Heart left ventricle (tissue), 13 donors: Measurements from ENCODE around the gene OPRL1.
A peak's percentile ranks its signal among the peaks of the same experiment; 100 is the strongest.

ENCODE experiments used
- CTCF ChIP-seq, 12 donors: fragments of 200-600 bp; sonication (generic) in 4 of 12; IDR thresholded peaks; one replicate each; pipeline versions ENCODE4 v1.5.0 to v1.8.0; 2018 to 2022; ENCODE audit warnings: antibody characterized with exemption in 12 of 12, mild to moderate bottlenecking in 5 of 12
- POLR2A ChIP-seq, 2 donors: fragments of 450-650 bp; IDR thresholded peaks; one replicate each; pipeline ENCODE4 v1.6.1; 2017; ENCODE audit warnings: antibody characterized with exemption in 2 of 2, mild to moderate bottlenecking in 2 of 2, moderate library complexity in 2 of 2
- donor health status: ischemic (EF 13 %, LVEDD 7.1; RV severe dilation, severe dysfunction).
- donor health status: DM: no; HTN: yes; CAD: no.
- donor health status: DM: no; HTN: no; CAD: no.
- donor health status: ischemic (EF 25% LVEDD 6.9; RV normal size, moderate dysfunction).
- donor health status: ischemic (EF 25% LVEDD 5.7; RV mildly dilated, moderate dysfunction).
- donor health status: ischemic (EF 35%, LVEDD 5.7; RV mildly dilated, moderate dysfunction).
- donor health status: nonischemic (EF 11% LVEDD 7.7; RV severe dilation, severe dysfunction).
- donor health status: DM: yes; HTN: yes; CAD: no.
- donor health status: PGD.
- donor health status: ischemic (EF 29% LVEDD 5.4; RV normal size, mild dysfunction).
- donor health status: nonischemic (EF 23%, LVEDD 6.1; RV moderate dilation, normal function).

GRCh38 chr20:64057628-64058498 lies 22.0 kb upstream of the OPRL1 start:
- TF ChIP-seq CTCF (IDR thresholded peaks at IDR 0.05) (peak; percentile 76 to 90 (median 84)), POLR2A (IDR thresholded peaks at IDR 0.05) (no peak)
